IMR-90 (cell line): Measurements from ENCODE around the gene PET100. TPM values are rescaled to one million over a fixed set of nuclear protein-coding genes. Genes with fewer than 3 reads are reported as not detected.

ENCODE experiments used
- ATAC-seq: fragments of 200-7000 bp; cut with Tn5 transposase; 2 replicates; pipeline ENCODE4 v1.9.1; 2020; ENCODE audit warnings: low read depth, mild to moderate bottlenecking, moderate library complexity
- BruUV-seq: library from RNA; stranded (reverse); fragments of 400-500 nt; replicated peaks from 2 replicates; lab custom pipeline; 2021; lab: Mats Ljungman, UMichigan
- CTCF ChIA-PET: fragments of 300-600 bp; formaldehyde crosslinking; extraction: SDS; loops from one replicate; lab custom pipeline; 2021; ENCODE audit warnings: antibody characterized with exemption; lab: Yijun Ruan, JAX
- POLR2A ChIA-PET: fragments of 300-600 bp; sonication (Branson Sonifier 250); formaldehyde crosslinking; loops from one replicate; lab custom pipeline; 2022; ENCODE audit warnings: antibody characterized with exemption; ENCODE audit not compliant: unreplicated experiment; lab: Charles Lee
- DNase-seq: peaks from one replicate; pipeline ENCODE4 v3.0.0; 2013
- H2AFZ ChIP-seq: replicated peaks from 2 replicates; pipeline ENCODE3; 2013; ENCODE audit warnings: low read length, mild to moderate bottlenecking; ENCODE audit not compliant: poor library complexity
- H2AK5ac ChIP-seq: 2 replicates; pipeline ENCODE4 v1.6.1; 2013; ENCODE audit warnings: low read depth, low read length, inconsistent platforms
- H2AK9ac ChIP-seq: replicated peaks from 2 replicates; pipeline ENCODE3; 2013; ENCODE audit warnings: mild to moderate bottlenecking, low read depth, low read length, moderate library complexity; ENCODE audit not compliant: poor library complexity
- H2BK120ac ChIP-seq: 2 replicates; pipeline ENCODE4 v1.6.1; 2013; ENCODE audit warnings: low read depth, low read length, inconsistent platforms
- H2BK15ac ChIP-seq: 3 replicates; pipeline ENCODE4 v1.6.1; 2013; ENCODE audit warnings: low read depth, low read length, inconsistent platforms
- H2BK20ac ChIP-seq: 2 replicates; pipeline ENCODE4 v1.6.1; 2013; ENCODE audit warnings: low read depth, mild to moderate bottlenecking, inconsistent platforms, low read length, moderate library complexity
- H2BK5ac ChIP-seq: 2 replicates; pipeline ENCODE4 v1.6.1; 2013; ENCODE audit warnings: mild to moderate bottlenecking, low read depth, low read length, inconsistent platforms; ENCODE audit not compliant: poor library complexity, severe bottlenecking
- H3K14ac ChIP-seq: replicated peaks from 2 replicates; pipeline ENCODE4 v1.6.1; 2013; ENCODE audit warnings: low read depth, low read length, inconsistent platforms
- H3K18ac ChIP-seq: 2 replicates; pipeline ENCODE4 v1.6.1; 2013; ENCODE audit warnings: low read depth, low read length, control low read depth
- H3K23ac ChIP-seq: 2 replicates; pipeline ENCODE4 v1.6.1; 2013; ENCODE audit warnings: low read depth, low read length, inconsistent platforms
- H3K27ac ChIP-seq: 2 replicates; pipeline ENCODE4 v1.5.1; 2013; ENCODE audit warnings: mild to moderate bottlenecking, control low read depth, low read length; ENCODE audit not compliant: insufficient read depth
- H3K27me3 ChIP-seq: 2 replicates; pipeline ENCODE4 v1.6.1; 2013; ENCODE audit warnings: low read length; ENCODE audit not compliant: control insufficient read depth, insufficient read depth
- H3K36me3 ChIP-seq: 2 replicates; pipeline ENCODE4 v1.6.1; 2013; ENCODE audit warnings: low read length, mixed read lengths; ENCODE audit not compliant: control insufficient read depth, insufficient read depth
- H3K4ac ChIP-seq: 2 replicates; pipeline ENCODE4 v1.6.1; 2013; ENCODE audit warnings: low read depth, low read length, inconsistent platforms
- H3K4me1 ChIP-seq: 2 replicates; pipeline ENCODE4 v1.6.1; 2013; ENCODE audit warnings: low read length, mixed read lengths; ENCODE audit not compliant: control insufficient read depth, insufficient read depth
- H3K4me2 ChIP-seq: 2 replicates; pipeline ENCODE4 v1.6.1; 2013; ENCODE audit warnings: low read depth, mild to moderate bottlenecking, control low read depth, low read length, moderate library complexity
- H3K4me3 ChIP-seq: 2 replicates; pipeline ENCODE4 v1.5.1; 2013; ENCODE audit warnings: low read depth, mild to moderate bottlenecking, control low read depth, low read length, moderate library complexity; ENCODE audit not compliant: insufficient read depth
- H3K56ac ChIP-seq: 2 replicates; pipeline ENCODE4 v1.6.1; 2013; ENCODE audit warnings: low read length, inconsistent platforms; ENCODE audit not compliant: insufficient read depth; ENCODE audit errors: extremely low read depth
- H3K79me1 ChIP-seq, 2 experiments: 2 replicates each; pipeline ENCODE4 v1.6.1; 2013; ENCODE audit warnings: low read length in 2 of 2, inconsistent platforms in 1 of 2, low read depth in 1 of 2
- H3K9ac ChIP-seq: 2 replicates; pipeline ENCODE4 v1.6.1; 2013; ENCODE audit warnings: low read depth, low read length, control low read depth
- H3K9me1 ChIP-seq: 2 replicates; pipeline ENCODE4 v1.6.1; 2013; ENCODE audit warnings: low read length, inconsistent platforms; ENCODE audit not compliant: insufficient read depth
- H3K9me3 ChIP-seq: 2 replicates; pipeline ENCODE4 v1.6.1; 2013; ENCODE audit warnings: low read length; ENCODE audit not compliant: control insufficient read depth, insufficient read depth
- H4K20me1 ChIP-seq: 2 replicates; pipeline ENCODE4 v1.6.1; 2013; ENCODE audit warnings: low read length, inconsistent platforms; ENCODE audit not compliant: insufficient read depth
- H4K5ac ChIP-seq: 2 replicates; pipeline ENCODE4 v1.6.1; 2013; ENCODE audit warnings: mild to moderate bottlenecking, low read depth, low read length, control low read depth
- H4K8ac ChIP-seq, 2 experiments: 2 replicates each; pipeline ENCODE4 v1.6.1; 2013; ENCODE audit warnings: low read depth in 2 of 2, low read length in 2 of 2, control low read depth in 1 of 2, inconsistent platforms in 1 of 2
- H4K91ac ChIP-seq: 2 replicates; pipeline ENCODE4 v1.6.1; 2013; ENCODE audit warnings: low read depth, low read length, inconsistent platforms; ENCODE audit not compliant: insufficient read depth
- CHD1 ChIP-seq: IDR thresholded peaks from 2 replicates; pipeline ENCODE4 v1.6.1; 2012; ENCODE audit warnings: low read depth, low read length, improper control_type of control experiment
- CTCF ChIP-seq: conservative IDR thresholded peaks from 2 replicates; pipeline ENCODE4 v1.5.1; 2012; ENCODE audit warnings: mild to moderate bottlenecking, low read depth, low read length, improper control_type of control experiment
- MAFK ChIP-seq: IDR thresholded peaks from 2 replicates; pipeline ENCODE4 v1.6.1; 2012; ENCODE audit warnings: low read depth, low read length, improper control_type of control experiment
- MAZ ChIP-seq: IDR thresholded peaks from 2 replicates; pipeline ENCODE4 v1.6.1; 2012; ENCODE audit warnings: low read depth, mild to moderate bottlenecking, low read length, improper control_type of control experiment, moderate library complexity, borderline replicate concordance
- NFE2L2 ChIP-seq: fragments of 150-350 bp; IDR thresholded peaks from 2 replicates; pipeline ENCODE4 v1.6.1; 2016; ENCODE audit warnings: low read depth, mild to moderate bottlenecking, low read length
- POLR2A ChIP-seq: IDR thresholded peaks from 2 replicates; pipeline ENCODE4 v1.6.1; 2012; ENCODE audit warnings: mild to moderate bottlenecking, low read depth, low read length
- RAD21 ChIP-seq: IDR thresholded peaks from 2 replicates; pipeline ENCODE4 v1.6.1; 2012; ENCODE audit warnings: low read length, improper control_type of control experiment
- SMC3 ChIP-seq: fragments of 150-350 bp; IDR thresholded peaks from 2 replicates; pipeline ENCODE4 v1.6.1; 2016; ENCODE audit warnings: low read depth, mild to moderate bottlenecking, antibody characterized with exemption, low read length, moderate library complexity
- WGBS, 2 experiments: methylation state at CpG; one replicate each; pipeline versions ENCODE4 v1.1.5 to v1.1.7; 2013; ENCODE audit warnings: missing lambda C conversion rate in 2 of 2; ENCODE audit not compliant: insufficient read length in 1 of 2; ENCODE audit errors: extremely low coverage in 2 of 2; 5-methylcytosine and 5-hydroxymethylcytosine counted together
- dilution Hi-C: fragments of 300-500 bp; cut with HindIII; formaldehyde crosslinking; loops from one replicate; pipeline ENCODE4 v1.14.3; 2018; ENCODE audit warnings: low sequenced_read_pairs; ENCODE audit not compliant: unreplicated experiment
- in situ Hi-C: fragments of 300-500 bp; cut with MboI; formaldehyde crosslinking; loops from 3 replicates; pipeline ENCODE4 v1.14.3; 2019; ENCODE audit warnings: low sequenced_read_pairs, inconsistent platforms, mixed read lengths
- intact Hi-C: fragments of 100-400 bp; cut with micrococcal nuclease; formaldehyde crosslinking; loops from 2 replicates; pipeline ENCODE4 v1.10.0; 2022
- polyA plus RNA-seq, 3 experiments: library from polyadenylated mRNA; depleted of rRNA; stranded (reverse); fragments of >200 nt; gene quantifications; 2 replicates each; pipeline ENCODE4 v1.2.3, GENCODE V29; 2012; ENCODE audit warnings: low replicate concordance in 1 of 3
- total RNA-seq: library from RNA; depleted of rRNA; stranded (reverse); fragments of >200 nt; gene quantifications from 2 replicates; pipeline ENCODE4 v1.2.3, GENCODE V29; 2012

The PET100 gene
- total and polyA plus RNA-seq, 2 of the 4 experiments (the other 2 are of a cell fraction), result 1.4 to 31.4 TPM

GRCh38 chr19:7595466-7596133 lies 34.0 kb upstream of the PET100 start, which contains the start of gene CAMSAP3:
CAMSAP3 (plus strand) TSS chr19:7595863; CDS start chr19:7596003, 140 bp downstream.
- no peaks in the 10 kb centered on the region for H4K20me1 ChIP-seq
- dilution Hi-C loops, result no loop called here
- H2BK20ac ChIP-seq, result no peak within 1 kb of the TSS
- no peak within 1 kb of the TSS for H3K18ac ChIP-seq
- no peaks in the 10 kb centered on the region for H3K4me1 ChIP-seq
- no TSS peak for BruUV-seq
- no peak within 1 kb of the TSS for H3K4ac ChIP-seq
- no peak within 1 kb of the TSS for H2AK5ac ChIP-seq
- no peak within 1 kb of the TSS for H4K8ac ChIP-seq
- H3K56ac ChIP-seq, result no peak within 1 kb of the TSS
- H2AFZ ChIP-seq, result no peak within 1 kb of the TSS
- no peak within 1 kb of the TSS for H3K14ac ChIP-seq
- H2AK9ac ChIP-seq, result peak within 1 kb of the TSS; percentile 55
- H3K79me1 ChIP-seq, result no peaks in the 10 kb centered on the region
- WGBS, 2 experiments, result 10% methylated on average over 6 of the region's 78 CpGs; no CpG with 5 or more reads in 1 of the 2 experiments
- DNase-seq (no peak), ATAC-seq (peak; percentile 62)
- no peaks in the 10 kb centered on the region for H3K36me3 ChIP-seq
- H3K27ac ChIP-seq, result no peak within 1 kb of the TSS
- H4K91ac ChIP-seq, result no peak within 1 kb of the TSS
- peak within 1 kb of the TSS; percentile 18; the same call in 1 of the 2 replicates for H3K4me3 ChIP-seq
- ChIA-PET CTCF (no interaction called here), POLR2A (no interaction called here)
- no peak within 1 kb of the TSS for H4K5ac ChIP-seq
- no peak within 1 kb of the TSS for H3K9ac ChIP-seq
- H3K9me3 ChIP-seq, result no peaks in the 10 kb centered on the region
- no peak within 1 kb of the TSS for H3K23ac ChIP-seq
- H3K4me2 ChIP-seq, result peak within 1 kb of the TSS; percentile 24; the same call in 1 of the 2 replicates
- H3K27me3 ChIP-seq, result peaks cover 39% of the 10 kb centered on the region
- H2BK15ac ChIP-seq, result no peak within 1 kb of the TSS
- intact Hi-C loops, result no loop called here
- H2BK5ac ChIP-seq, result no peak within 1 kb of the TSS
- H2BK120ac ChIP-seq, result no peak within 1 kb of the TSS
- H3K9me1 ChIP-seq, result no peaks in the 10 kb centered on the region
- TF ChIP-seq NFE2L2, result no peak
- no peak for TF ChIP-seq SMC3
- no peak for TF ChIP-seq MAFK
- no peak for TF ChIP-seq RAD21
- no peak for TF ChIP-seq POLR2A
- TF ChIP-seq CTCF, result no peak
- TF ChIP-seq CHD1, result no peak
- no peak for TF ChIP-seq MAZ
- in situ Hi-C loops, result no loop called here
